Stimulated activated naive CD8-positive, alpha-beta T cell treated with anti-CD3 and anti-CD28 coated beads, Interleukin-15, Interleukin-2, amounts not matched to agents 100 ng/mL and 50 ng/mL, for 24 hours (primary cell): ENCODE measurements around the gene SLC22A7.

ENCODE experiments used
- H3K27ac Mint-ChIP-seq: one replicate; pipeline ENCODE4 v1.8.0; 2021; ENCODE audit warnings: mild to moderate bottlenecking, mixed read lengths
- H3K27me3 Mint-ChIP-seq: one replicate; pipeline ENCODE4 v1.8.0; 2021; ENCODE audit warnings: mixed read lengths
- H3K36me3 Mint-ChIP-seq: one replicate; pipeline ENCODE4 v1.8.0; 2021; ENCODE audit warnings: low read depth, mixed read lengths
- H3K4me1 Mint-ChIP-seq: one replicate; pipeline ENCODE4 v1.8.0; 2021; ENCODE audit warnings: low read depth, mixed read lengths
- H3K4me3 Mint-ChIP-seq: one replicate; pipeline ENCODE4 v1.8.0; 2021; ENCODE audit warnings: mild to moderate bottlenecking, mixed read lengths
- H3K9me3 Mint-ChIP-seq: one replicate; pipeline ENCODE4 v1.8.0; 2021; ENCODE audit warnings: mixed read lengths

SLC22A7 gene

DNA sequence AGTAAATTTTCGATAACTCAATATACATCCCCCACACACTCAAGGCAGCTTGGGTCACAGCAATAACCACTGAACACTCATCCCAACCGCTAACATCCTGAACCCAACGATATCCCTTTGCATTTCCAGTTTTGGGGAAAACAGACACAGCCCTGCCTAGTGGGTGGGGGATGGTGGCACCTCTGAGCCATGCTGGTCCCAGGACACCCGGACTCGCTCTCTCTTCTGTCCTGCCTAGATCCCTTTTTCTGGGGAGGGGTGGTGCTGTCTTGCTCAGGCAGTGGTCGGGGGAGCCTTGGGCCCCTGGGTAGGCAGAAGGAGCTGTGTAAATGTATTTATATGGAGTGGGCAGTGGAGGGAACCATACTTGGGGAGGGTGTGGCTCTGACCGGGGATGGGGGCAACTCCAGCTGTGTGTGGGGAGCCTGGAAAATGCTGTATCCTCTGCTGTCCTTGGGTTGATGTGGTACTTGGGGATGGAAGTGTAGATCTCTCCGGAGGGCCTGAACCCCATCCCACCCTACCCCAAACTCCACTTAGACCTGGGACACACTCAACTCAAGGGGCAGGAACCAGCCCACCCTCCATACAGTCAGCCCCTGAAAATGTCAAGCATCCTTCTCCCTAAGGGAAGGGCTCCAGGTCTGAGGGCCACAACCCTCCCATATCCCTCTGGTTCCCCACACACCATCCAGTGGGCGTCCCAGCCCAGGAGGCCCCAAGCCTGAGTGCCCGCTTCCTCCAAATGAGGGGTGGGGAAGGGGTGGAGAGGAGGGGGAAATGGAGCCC, 23.7 kb upstream of the SLC22A7 start:
- no peak overlapping the region for H3K27ac Mint-ChIP-seq
- H3K36me3 Mint-ChIP-seq: no peaks in the 10 kb centered on the region
- peaks cover 25% of the 10 kb centered on the region for H3K27me3 Mint-ChIP-seq
- H3K4me1 Mint-ChIP-seq: peaks cover 15% of the 10 kb centered on the region
- H3K9me3 Mint-ChIP-seq: no peaks in the 10 kb centered on the region
- no peak overlapping the region for H3K4me3 Mint-ChIP-seq

- H3K27ac Mint-ChIP-seq: no peak overlapping the region
- H3K27me3 Mint-ChIP-seq: peaks cover 25% of the 10 kb centered on the region
- peaks cover 13% of the 10 kb centered on the region for H3K4me1 Mint-ChIP-seq
- no peaks in the 10 kb centered on the region for H3K36me3 Mint-ChIP-seq
- H3K4me3 Mint-ChIP-seq: peak overlapping the region; percentile 74
- H3K9me3 Mint-ChIP-seq: no peaks in the 10 kb centered on the region
Observed at GRCh38 chr6:43274916-43275597, 23.0 kb upstream of the SLC22A7 start.

GRCh38 chr6:43275801-43276576, 22.1 kb upstream of the SLC22A7 start:
- Mint-ChIP-seq H3K27me3 (peaks cover 28% of the 10 kb centered on the region), H3K4me3 (peak overlapping the region; percentile 74), H3K4me1 (peaks cover 9% of the 10 kb centered on the region), H3K27ac (peak overlapping the region; percentile 16), H3K9me3 (no peaks in the 10 kb centered on the region), H3K36me3 (no peaks in the 10 kb centered on the region)

DNA sequence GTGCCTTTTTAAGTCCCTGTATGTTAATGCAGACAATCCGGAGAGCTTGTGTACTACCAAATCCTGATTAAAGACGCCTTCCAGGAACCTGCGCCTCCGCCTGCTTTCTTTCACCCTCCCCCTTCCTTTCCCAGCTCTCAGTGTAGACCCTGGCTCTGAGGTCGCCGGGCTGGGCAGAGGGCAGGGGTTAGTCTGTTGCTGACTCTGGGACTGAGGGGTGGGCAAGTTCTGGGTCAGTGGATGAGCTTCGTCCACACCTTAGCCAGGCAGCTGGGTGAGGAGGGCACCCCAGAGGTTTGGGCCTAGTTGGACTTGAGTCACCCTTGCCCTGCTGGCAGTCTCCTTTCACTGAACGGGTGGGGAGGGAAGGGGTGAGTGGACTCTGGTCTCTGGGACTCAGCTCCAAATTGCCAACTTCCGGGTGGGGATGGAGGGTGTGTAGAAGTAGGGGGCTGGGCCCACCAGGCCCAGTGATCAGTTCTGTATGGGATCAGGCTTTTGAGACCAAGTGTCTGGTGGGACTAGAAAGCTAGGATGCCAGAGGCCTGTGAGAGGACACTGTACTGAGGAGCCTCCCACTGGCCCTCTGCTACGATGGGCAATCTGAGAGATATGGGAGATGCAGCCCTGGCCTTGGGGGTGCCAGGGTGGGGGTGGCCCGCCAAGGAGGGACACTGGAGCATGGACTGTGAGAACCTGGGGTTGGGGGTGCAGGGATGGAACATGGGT, 21.3 kb upstream of the SLC22A7 start:
- Mint-ChIP-seq H3K9me3 (no peaks in the 10 kb centered on the region), H3K4me1 (peaks cover 9% of the 10 kb centered on the region), H3K4me3 (no peak overlapping the region), H3K36me3 (no peaks in the 10 kb centered on the region), H3K27me3 (peaks cover 26% of the 10 kb centered on the region), H3K27ac (no peak overlapping the region)

DNA sequence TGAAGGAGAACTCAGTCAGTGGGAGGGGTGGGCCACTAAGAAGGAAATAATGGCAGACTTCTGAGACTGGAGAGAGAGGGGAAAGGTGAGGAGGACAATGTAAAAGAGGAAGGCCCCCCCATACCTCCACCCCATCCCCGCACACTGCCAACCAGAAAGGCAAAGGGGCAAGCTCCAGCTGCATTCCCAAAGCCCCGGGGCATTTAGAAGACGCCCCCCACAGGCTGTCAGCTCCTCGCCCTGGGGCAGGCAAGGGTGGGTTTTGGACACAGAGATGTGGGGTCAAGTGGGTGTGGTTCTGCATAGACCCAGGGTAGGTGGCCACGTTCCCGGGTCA, 20.8 kb upstream of the SLC22A7 start:
- Mint-ChIP-seq H3K36me3 (no peaks in the 10 kb centered on the region), H3K4me1 (peaks cover 9% of the 10 kb centered on the region), H3K4me3 (no peak overlapping the region), H3K9me3 (no peaks in the 10 kb centered on the region), H3K27me3 (peaks cover 24% of the 10 kb centered on the region), H3K27ac (no peak overlapping the region)

DNA sequence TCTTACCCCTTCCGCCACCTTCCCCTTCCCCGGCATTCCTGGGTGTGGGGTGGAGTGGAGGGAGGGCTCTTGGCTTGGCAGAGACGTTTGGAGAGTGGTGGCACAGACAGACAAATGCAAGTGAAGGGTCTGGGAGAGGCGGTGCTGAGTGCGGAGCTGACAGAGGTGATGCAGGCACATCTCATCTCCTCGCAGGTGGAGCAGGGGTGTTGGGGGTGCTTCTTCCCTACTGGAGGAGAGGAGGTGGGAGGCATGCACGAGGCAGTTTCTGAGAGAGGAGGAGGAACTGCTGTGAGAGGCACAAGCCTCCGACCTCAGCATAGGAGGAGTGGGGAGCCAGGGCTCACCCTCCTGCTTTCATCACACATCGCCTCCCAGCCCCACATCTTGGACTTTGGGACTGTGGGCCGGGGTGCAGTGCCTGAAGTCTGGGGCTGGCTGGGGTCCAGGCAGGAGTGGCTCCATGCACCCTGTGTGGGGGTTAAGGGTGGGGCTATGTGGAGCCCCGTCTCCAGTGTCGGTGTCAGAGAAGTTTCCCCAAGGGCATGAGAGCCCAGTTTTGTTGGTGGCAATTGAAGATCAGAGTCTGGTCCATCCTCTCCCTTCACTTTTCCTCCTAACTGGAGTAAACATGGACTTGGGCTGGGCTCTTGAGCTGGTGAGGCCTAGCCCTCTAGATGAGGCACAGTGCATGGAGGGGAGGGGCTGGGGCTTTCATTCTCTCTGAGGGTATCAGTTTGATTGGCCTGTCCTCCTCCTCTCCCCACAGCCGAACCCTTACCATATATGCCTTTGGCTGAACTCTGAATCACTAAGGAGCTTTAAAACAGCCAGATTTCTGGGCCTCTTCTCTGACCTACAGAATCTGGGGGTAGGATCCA, 20.2 kb upstream of the SLC22A7 start:
- Mint-ChIP-seq H3K4me3 (no peak overlapping the region), H3K27me3 (peaks cover 24% of the 10 kb centered on the region), H3K9me3 (no peaks in the 10 kb centered on the region), H3K36me3 (no peaks in the 10 kb centered on the region), H3K4me1 (peaks cover 9% of the 10 kb centered on the region), H3K27ac (no peak overlapping the region)

DNA sequence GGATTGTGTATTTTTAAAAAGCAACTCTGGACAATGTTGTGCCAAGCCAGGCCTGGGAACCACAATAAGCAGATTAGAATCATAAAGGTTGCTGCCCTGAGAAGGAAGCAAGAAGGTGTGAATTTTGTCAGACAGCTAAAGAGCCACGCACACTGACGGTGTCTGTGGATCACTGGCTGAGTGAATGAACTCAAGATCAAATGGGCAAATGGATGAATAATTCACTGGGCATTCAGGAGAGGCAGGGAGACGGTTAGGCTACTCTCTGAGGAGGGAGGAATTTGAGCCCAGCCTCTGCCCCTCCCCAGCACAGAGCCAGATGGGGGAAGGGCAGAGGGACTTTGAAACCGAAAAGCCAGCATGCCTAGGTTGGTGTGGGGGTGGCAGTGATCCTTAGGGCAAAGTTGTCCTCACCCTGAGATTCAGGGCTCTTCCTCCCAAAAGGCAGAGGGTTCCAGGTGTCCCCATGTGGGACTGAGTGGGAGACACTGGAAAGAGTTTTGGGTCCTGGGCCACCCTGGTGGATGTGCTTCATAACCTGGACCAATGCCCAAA, 19.5 kb upstream of the SLC22A7 start:
- peaks cover 24% of the 10 kb centered on the region for H3K27me3 Mint-ChIP-seq
- no peaks in the 10 kb centered on the region for H3K9me3 Mint-ChIP-seq
- H3K4me3 Mint-ChIP-seq: no peak overlapping the region
- H3K36me3 Mint-ChIP-seq: no peaks in the 10 kb centered on the region
- no peak overlapping the region for H3K27ac Mint-ChIP-seq
- H3K4me1 Mint-ChIP-seq: peaks cover 9% of the 10 kb centered on the region

DNA sequence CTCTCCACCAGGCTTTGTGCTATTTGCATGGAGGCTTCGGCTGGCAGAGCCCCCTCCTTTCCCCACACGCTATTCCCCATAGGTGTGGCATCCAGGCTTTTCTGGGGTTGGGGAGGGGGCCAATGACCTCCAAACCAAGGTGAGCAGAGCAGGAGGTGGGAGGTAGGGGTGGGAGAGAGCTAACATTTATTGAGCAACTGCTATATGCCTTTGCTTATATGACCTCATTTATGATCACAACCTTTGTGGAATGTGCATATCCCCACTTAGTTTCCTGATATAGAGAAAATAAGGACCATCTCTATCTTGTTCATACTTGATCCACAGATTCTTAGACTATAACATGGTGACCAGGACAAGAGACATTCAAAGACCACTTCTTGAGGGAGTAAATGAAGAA, 17.8 kb upstream of the SLC22A7 start:
- H3K9me3 Mint-ChIP-seq: no peaks in the 10 kb centered on the region
- no peak overlapping the region for H3K4me3 Mint-ChIP-seq
- no peak overlapping the region for H3K27ac Mint-ChIP-seq

DNA sequence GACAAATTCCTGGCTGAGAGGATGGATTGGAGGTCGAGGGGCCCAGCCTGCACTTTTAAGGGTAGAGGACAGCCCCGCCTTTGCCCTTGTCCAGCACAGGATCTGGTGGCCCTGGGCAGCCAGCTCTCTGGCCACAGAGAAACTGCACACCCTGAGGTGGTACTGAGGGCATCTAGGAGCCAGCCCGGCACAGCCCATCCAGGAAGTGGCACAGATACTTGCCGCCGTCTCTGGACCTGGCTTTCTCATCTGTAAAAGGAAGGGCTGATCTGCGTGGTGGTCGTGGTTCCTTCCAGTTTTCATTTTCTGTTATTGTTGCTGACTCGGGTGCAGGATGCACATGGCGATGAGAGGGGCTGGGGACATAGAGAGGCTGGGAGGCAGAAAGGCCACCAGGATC, 16.0 kb upstream of the SLC22A7 start:
- H3K9me3 Mint-ChIP-seq: no peaks in the 10 kb centered on the region
- peaks cover 18% of the 10 kb centered on the region for H3K27me3 Mint-ChIP-seq
- H3K4me3 Mint-ChIP-seq: no peak overlapping the region

More for the DNA sequence above, 17.8 kb upstream of the SLC22A7 start:
- no peaks in the 10 kb centered on the region for H3K36me3 Mint-ChIP-seq
- H3K27me3 Mint-ChIP-seq: peaks cover 20% of the 10 kb centered on the region
- peaks cover 6% of the 10 kb centered on the region for H3K4me1 Mint-ChIP-seq

GRCh38 chr6:43282636-43283513, 15.2 kb upstream of the SLC22A7 start:
- H3K27me3 Mint-ChIP-seq: peaks cover 17% of the 10 kb centered on the region
- H3K9me3 Mint-ChIP-seq: no peaks in the 10 kb centered on the region
- no peak overlapping the region for H3K27ac Mint-ChIP-seq
- no peaks in the 10 kb centered on the region for H3K36me3 Mint-ChIP-seq
- no peak overlapping the region for H3K4me3 Mint-ChIP-seq
- no peaks in the 10 kb centered on the region for H3K4me1 Mint-ChIP-seq

More for the DNA sequence above, 16.0 kb upstream of the SLC22A7 start:
- H3K4me1 Mint-ChIP-seq: no peaks in the 10 kb centered on the region
- H3K27ac Mint-ChIP-seq: no peak overlapping the region
- H3K36me3 Mint-ChIP-seq: no peaks in the 10 kb centered on the region

GRCh38 chr6:43283514-43283901, 14.6 kb upstream of the SLC22A7 start:
- Mint-ChIP-seq H3K27ac (no peak overlapping the region), H3K4me3 (no peak overlapping the region), H3K36me3 (no peaks in the 10 kb centered on the region), H3K9me3 (no peaks in the 10 kb centered on the region), H3K4me1 (no peaks in the 10 kb centered on the region), H3K27me3 (peaks cover 17% of the 10 kb centered on the region)

- H3K4me3 Mint-ChIP-seq: no peak overlapping the region
- no peaks in the 10 kb centered on the region for H3K9me3 Mint-ChIP-seq
- H3K27ac Mint-ChIP-seq: no peak overlapping the region
- no peaks in the 10 kb centered on the region for H3K36me3 Mint-ChIP-seq
- no peaks in the 10 kb centered on the region for H3K4me1 Mint-ChIP-seq
- H3K27me3 Mint-ChIP-seq: peaks cover 17% of the 10 kb centered on the region
Observed at GRCh38 chr6:43283905-43284304, 14.2 kb upstream of the SLC22A7 start.
